Endothelial cell (in vitro differentiated cells): ENCODE measurements around the gene BPIFB4. TPM values are rescaled to one million over a fixed set of nuclear protein-coding genes. Genes with fewer than 3 reads are reported as not detected.
A peak's percentile ranks its signal among the peaks of the same experiment; 100 is the strongest.
"Not testable (repeated sequence)": the region's sequence is repeated elsewhere in the genome, so short reads cannot be mapped to it uniquely, and the experiment has no call there.

Source experiments
- DNase-seq: peaks from one replicate; pipeline ENCODE4 v3.0.0; 2021; ENCODE audit warnings: low spot score
- H3K27ac Mint-ChIP-seq: one replicate; pipeline ENCODE4 v1.8.0; 2021; ENCODE audit warnings: mixed read lengths, inconsistent platforms; ENCODE audit not compliant: unreplicated experiment
- H3K27me3 Mint-ChIP-seq: one replicate; pipeline ENCODE4 v1.8.0; 2021; ENCODE audit warnings: mild to moderate bottlenecking, moderate library complexity, mixed read lengths, inconsistent platforms; ENCODE audit not compliant: unreplicated experiment
- H3K36me3 Mint-ChIP-seq: one replicate; pipeline ENCODE4 v1.8.0; 2021; ENCODE audit warnings: mild to moderate bottlenecking, low read depth, mixed read lengths, inconsistent platforms; ENCODE audit not compliant: unreplicated experiment
- H3K4me1 Mint-ChIP-seq: one replicate; pipeline ENCODE4 v1.8.0; 2021; ENCODE audit warnings: mild to moderate bottlenecking, mixed read lengths, inconsistent platforms; ENCODE audit not compliant: unreplicated experiment
- H3K4me3 Mint-ChIP-seq: one replicate; pipeline ENCODE4 v1.8.0; 2021; ENCODE audit warnings: mild to moderate bottlenecking, mixed read lengths, inconsistent platforms; ENCODE audit not compliant: unreplicated experiment
- H3K9me3 Mint-ChIP-seq: one replicate; pipeline ENCODE4 v1.8.0; 2021; ENCODE audit warnings: mixed read lengths, inconsistent platforms; ENCODE audit not compliant: unreplicated experiment
- total RNA-seq: library from RNA; stranded (reverse); fragmentation: NEBNext Ultra II Directional; extraction: Animal tissue kit (Norgen Biotek cat#: 25700); gene quantifications from one replicate; pipeline ENCODE4 v1.2.1, GENCODE V29; 2021; ENCODE audit not compliant: unreplicated experiment
- TF ChIP-seq, protein P1 (sequence below): fragments of 200-600 bp; sonication (generic); IDR thresholded peaks from one replicate; pipeline ENCODE4 v1.5.0; 2021; ENCODE audit warnings: antibody characterized with exemption; ENCODE audit not compliant: unreplicated experiment

Gene BPIFB4
- total RNA-seq, 1 donor from 2014 or later, result 2.1 TPM

DNA sequence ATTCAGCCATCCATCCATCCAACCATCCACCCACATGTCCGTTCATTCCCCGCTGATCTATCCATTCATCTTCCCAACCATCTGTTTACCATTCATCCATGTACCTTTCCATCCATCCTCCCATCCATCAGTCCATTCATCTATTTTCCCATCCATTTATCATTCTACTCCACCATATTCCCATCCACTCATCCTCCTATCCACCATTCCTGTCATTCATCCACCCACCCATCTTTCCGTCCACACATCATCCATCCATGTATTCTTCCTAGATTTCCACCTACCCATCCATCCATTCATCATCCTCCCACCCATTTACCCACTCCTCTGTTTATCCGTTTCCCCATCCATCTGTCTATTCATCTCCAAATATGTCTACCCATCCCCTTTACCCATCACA lies 41.2 kb upstream of the BPIFB4 start:
- peaks cover 9% of the 10 kb centered on the region for H3K27me3 Mint-ChIP-seq

DNA sequence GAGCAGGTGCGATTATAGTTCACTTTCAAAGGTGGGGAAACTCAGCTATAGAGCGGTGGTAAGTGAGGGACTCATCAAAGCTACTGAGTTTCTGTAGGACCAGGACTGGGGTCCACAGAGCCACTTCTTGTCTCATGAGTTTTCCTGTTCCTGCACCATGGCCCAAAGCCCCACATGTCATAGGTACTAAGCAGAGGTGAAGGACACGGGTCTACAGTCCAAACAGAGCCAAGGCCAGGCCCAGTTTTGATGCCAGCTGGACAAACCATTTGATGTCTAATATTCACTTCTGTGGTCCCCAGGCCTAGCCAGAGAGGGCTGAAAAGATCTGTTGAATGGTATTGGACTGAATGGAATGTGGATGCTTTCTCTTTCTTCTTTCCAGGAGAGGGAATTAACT lies 37.0 kb upstream of the BPIFB4 start:
- Mint-ChIP-seq H3K4me1 (no peaks in the 10 kb centered on the region), H3K27ac (no peak overlapping the region), H3K27me3 (peaks cover 6% of the 10 kb centered on the region), H3K4me3 (no peak overlapping the region), H3K9me3 (peaks cover 7% of the 10 kb centered on the region), H3K36me3 (peaks cover 11% of the 10 kb centered on the region)
- TF ChIP-seq, protein P1, sequence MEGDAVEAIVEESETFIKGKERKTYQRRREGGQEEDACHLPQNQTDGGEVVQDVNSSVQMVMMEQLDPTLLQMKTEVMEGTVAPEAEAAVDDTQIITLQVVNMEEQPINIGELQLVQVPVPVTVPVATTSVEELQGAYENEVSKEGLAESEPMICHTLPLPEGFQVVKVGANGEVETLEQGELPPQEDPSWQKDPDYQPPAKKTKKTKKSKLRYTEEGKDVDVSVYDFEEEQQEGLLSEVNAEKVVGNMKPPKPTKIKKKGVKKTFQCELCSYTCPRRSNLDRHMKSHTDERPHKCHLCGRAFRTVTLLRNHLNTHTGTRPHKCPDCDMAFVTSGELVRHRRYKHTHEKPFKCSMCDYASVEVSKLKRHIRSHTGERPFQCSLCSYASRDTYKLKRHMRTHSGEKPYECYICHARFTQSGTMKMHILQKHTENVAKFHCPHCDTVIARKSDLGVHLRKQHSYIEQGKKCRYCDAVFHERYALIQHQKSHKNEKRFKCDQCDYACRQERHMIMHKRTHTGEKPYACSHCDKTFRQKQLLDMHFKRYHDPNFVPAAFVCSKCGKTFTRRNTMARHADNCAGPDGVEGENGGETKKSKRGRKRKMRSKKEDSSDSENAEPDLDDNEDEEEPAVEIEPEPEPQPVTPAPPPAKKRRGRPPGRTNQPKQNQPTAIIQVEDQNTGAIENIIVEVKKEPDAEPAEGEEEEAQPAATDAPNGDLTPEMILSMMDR, result no peak
- no peak for DNase-seq

More for the DNA sequence above, 41.2 kb upstream of the BPIFB4 start:
- Mint-ChIP-seq H3K36me3 (peaks cover 5% of the 10 kb centered on the region), H3K4me3 (no peak overlapping the region), H3K4me1 (no peaks in the 10 kb centered on the region), H3K27ac (no peak overlapping the region), H3K9me3 (no peaks in the 10 kb centered on the region)
- TF ChIP-seq, protein P1, result no peak
- DNase-seq, result no peak

- Mint-ChIP-seq H3K4me1 (no peaks in the 10 kb centered on the region), H3K9me3 (peaks cover 7% of the 10 kb centered on the region), H3K27ac (no peak overlapping the region), H3K36me3 (peaks cover 7% of the 10 kb centered on the region), H3K27me3 (peaks cover 5% of the 10 kb centered on the region), H3K4me3 (no peak overlapping the region)
- TF ChIP-seq, protein P1, result no peak
- DNase-seq, result no peak
These were observed 36.3 kb upstream of the BPIFB4 start for GRCh38 chr20:33042983-33043730.

DNA sequence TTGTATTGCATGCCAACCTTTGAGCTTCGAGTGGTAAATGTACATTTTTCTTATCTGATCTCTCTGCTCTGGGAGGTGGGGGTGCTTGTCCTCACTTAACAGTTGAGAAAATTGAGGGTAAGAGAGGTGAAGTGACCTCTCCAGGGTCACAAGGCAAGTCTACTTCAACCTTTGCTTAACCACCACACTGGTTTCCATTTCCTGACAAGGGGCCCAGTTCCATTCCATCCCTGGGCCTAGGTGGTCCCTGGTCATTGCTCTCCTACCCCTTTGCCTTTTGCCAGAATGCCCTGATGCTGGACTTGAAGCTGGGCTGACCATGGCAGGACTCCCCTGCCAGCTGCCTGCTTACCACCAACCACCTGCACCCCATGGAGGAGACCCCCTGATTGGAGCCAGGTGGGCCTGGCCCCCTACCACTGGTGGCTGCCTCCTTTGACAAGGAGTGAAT lies 35.7 kb upstream of the BPIFB4 start:
- no peak for DNase-seq
- TF ChIP-seq, protein P1, result no peak
- H3K36me3 Mint-ChIP-seq, result peaks cover 7% of the 10 kb centered on the region
- H3K27me3 Mint-ChIP-seq, result peaks cover 8% of the 10 kb centered on the region
- no peak overlapping the region for H3K27ac Mint-ChIP-seq
- peaks cover 7% of the 10 kb centered on the region for H3K9me3 Mint-ChIP-seq
- no peaks in the 10 kb centered on the region for H3K4me1 Mint-ChIP-seq
- H3K4me3 Mint-ChIP-seq, result no peak overlapping the region

- not testable (repeated sequence) for H3K4me1 Mint-ChIP-seq
- H3K27ac Mint-ChIP-seq, result peak overlapping the region; percentile 72
These were observed 34.2 kb upstream of the BPIFB4 start for GRCh38 chr20:33045129-33045721.

More at GRCh38 chr20:33045129-33045721, 34.2 kb upstream of the BPIFB4 start:
- not testable (repeated sequence) for DNase-seq, H3K4me3 Mint-ChIP-seq, H3K27me3 Mint-ChIP-seq, H3K36me3 Mint-ChIP-seq, H3K9me3 Mint-ChIP-seq
